Astrocyte (in vitro differentiated cells and primary cell): ENCODE results near the gene FAAH. TPM values are rescaled to one million over a fixed set of nuclear protein-coding genes. Genes with fewer than 3 reads are reported as not detected.

Experiments used
- DNase-seq: peaks from one replicate; pipeline ENCODE4 v3.0.0-alpha.2; 2010; ENCODE audit warnings: low read depth
- FAIRE-seq: peaks from 2 replicates; lab custom pipeline; 2011; peaks lifted over from hg19 to GRCh38; lab: Jason Lieb, UNC
- H2AFZ ChIP-seq: 2 replicates; pipeline ENCODE4 v1.6.0; 2012; ENCODE audit warnings: low read depth, low read length, inconsistent platforms
- H3K27ac ChIP-seq: 2 replicates; pipeline ENCODE4 v1.5.1; 2011; ENCODE audit warnings: low read depth, low read length, inconsistent platforms
- H3K27me3 ChIP-seq: 2 replicates; pipeline ENCODE4 v1.6.0; 2011; ENCODE audit warnings: low read length, inconsistent platforms; ENCODE audit not compliant: insufficient read depth
- H3K36me3 ChIP-seq: 2 replicates; pipeline ENCODE4 v1.5.1; 2011; ENCODE audit warnings: low read length, inconsistent platforms; ENCODE audit not compliant: insufficient read depth
- H3K4me1 ChIP-seq: 2 replicates; pipeline ENCODE4 v1.5.1; 2011; ENCODE audit warnings: low read length, inconsistent platforms; ENCODE audit not compliant: insufficient read depth
- H3K4me2 ChIP-seq: 2 replicates; pipeline ENCODE4 v1.6.0; 2012; ENCODE audit warnings: low read length, inconsistent platforms
- H3K4me3 ChIP-seq: 2 replicates; pipeline ENCODE4 v1.5.1; 2011; ENCODE audit warnings: low read depth, mild to moderate bottlenecking, low read length, inconsistent platforms; ENCODE audit not compliant: insufficient read depth
- H3K79me2 ChIP-seq: 2 replicates; pipeline ENCODE4 v1.6.0; 2012; ENCODE audit warnings: mild to moderate bottlenecking, low read length, inconsistent platforms; ENCODE audit not compliant: insufficient read depth
- H3K9ac ChIP-seq: 2 replicates; pipeline ENCODE4 v1.6.0; 2012; ENCODE audit warnings: mild to moderate bottlenecking, low read length, inconsistent platforms
- H3K9me3 ChIP-seq: 2 replicates; pipeline ENCODE4 v1.5.1; 2012; ENCODE audit warnings: low read depth, mild to moderate bottlenecking, low read length, inconsistent platforms; ENCODE audit not compliant: insufficient read depth
- H4K20me1 ChIP-seq: 2 replicates; pipeline ENCODE4 v1.6.0; 2012; ENCODE audit warnings: low read length, inconsistent platforms; ENCODE audit not compliant: insufficient read depth
- H3K27ac Mint-ChIP-seq: one replicate; pipeline ENCODE4 v1.8.0; 2021; ENCODE audit warnings: mild to moderate bottlenecking, mixed read lengths; ENCODE audit not compliant: unreplicated experiment
- H3K27me3 Mint-ChIP-seq: one replicate; pipeline ENCODE4 v1.8.0; 2021; ENCODE audit warnings: low read depth, mixed read lengths; ENCODE audit not compliant: unreplicated experiment
- H3K36me3 Mint-ChIP-seq: one replicate; pipeline ENCODE4 v1.8.0; 2021; ENCODE audit warnings: low read depth, mixed read lengths; ENCODE audit not compliant: unreplicated experiment
- H3K4me1 Mint-ChIP-seq: one replicate; pipeline ENCODE4 v1.8.0; 2021; ENCODE audit warnings: low read depth, mixed read lengths; ENCODE audit not compliant: unreplicated experiment
- H3K4me3 Mint-ChIP-seq: one replicate; pipeline ENCODE4 v1.8.0; 2021; ENCODE audit warnings: mild to moderate bottlenecking, moderate library complexity, mixed read lengths; ENCODE audit not compliant: unreplicated experiment
- H3K9me3 Mint-ChIP-seq: one replicate; pipeline ENCODE4 v1.8.0; 2021; ENCODE audit warnings: mild to moderate bottlenecking, mixed read lengths; ENCODE audit not compliant: unreplicated experiment
- CTCF ChIP-seq: IDR thresholded peaks from 2 replicates; pipeline ENCODE4 v1.5.1; 2011; ENCODE audit warnings: low read depth, mild to moderate bottlenecking, inconsistent platforms, low read length, moderate library complexity; ENCODE audit not compliant: insufficient read depth
- EZH2 ChIP-seq: IDR thresholded peaks from 2 replicates; pipeline ENCODE4 v1.6.1; 2012; ENCODE audit warnings: mild to moderate bottlenecking, low read length, inconsistent platforms; ENCODE audit not compliant: insufficient read depth
- total RNA-seq: library from RNA; stranded (reverse); gene quantifications from 2 replicates; pipeline ENCODE4 v1.2.1, GENCODE V29; 2021

The FAAH gene
- total RNA-seq, 1 donor from 2014 or later, result 1.9 TPM

GRCh38 chr1:46408356-46409062 is 14.4 kb downstream of the FAAH start:
- no peak overlapping the region for H2AFZ ChIP-seq
- H3K9me3 ChIP-seq, result no peaks in the 10 kb centered on the region
- H3K79me2 ChIP-seq, result no peaks in the 10 kb centered on the region
- TF ChIP-seq EZH2 (no peak), CTCF (no peak)
- Mint-ChIP-seq H3K27ac (no peak overlapping the region), H3K4me3 (no peak overlapping the region), H3K9me3 (no peaks in the 10 kb centered on the region), H3K27me3 (peaks cover 40% of the 10 kb centered on the region), H3K36me3 (peaks cover 3% of the 10 kb centered on the region), H3K4me1 (peaks cover 8% of the 10 kb centered on the region)
- no peak overlapping the region for H3K4me2 ChIP-seq
- H3K4me3 ChIP-seq, result no peak overlapping the region
- no peak overlapping the region for H3K27ac ChIP-seq
- no peaks in the 10 kb centered on the region for H3K36me3 ChIP-seq
- H3K27me3 ChIP-seq, result no peaks in the 10 kb centered on the region
- no peak overlapping the region for H3K9ac ChIP-seq
- FAIRE-seq, result no peak
- H4K20me1 ChIP-seq, result no peaks in the 10 kb centered on the region
- H3K4me1 ChIP-seq, result peaks cover 10% of the 10 kb centered on the region
- no peak for DNase-seq

- Histone ChIP-seq H3K36me3 (no peaks in the 10 kb centered on the region), H3K4me1 (peaks cover 10% of the 10 kb centered on the region), H3K79me2 (no peaks in the 10 kb centered on the region), H3K4me2 (no peak overlapping the region), H3K27ac (no peak overlapping the region), H2AFZ (no peak overlapping the region), H3K9me3 (no peaks in the 10 kb centered on the region), H3K27me3 (no peaks in the 10 kb centered on the region), H4K20me1 (no peaks in the 10 kb centered on the region), H3K9ac (no peak overlapping the region), H3K4me3 (no peak overlapping the region)
- no peaks in the 10 kb centered on the region for H3K9me3 Mint-ChIP-seq
- H3K27ac Mint-ChIP-seq, result no peak overlapping the region
- TF ChIP-seq CTCF (no peak), EZH2 (no peak)
- H3K4me3 Mint-ChIP-seq, result no peak overlapping the region
- peaks cover 8% of the 10 kb centered on the region for H3K4me1 Mint-ChIP-seq
- H3K36me3 Mint-ChIP-seq, result peaks cover 3% of the 10 kb centered on the region
- DNase-seq, result no peak
- H3K27me3 Mint-ChIP-seq, result peaks cover 44% of the 10 kb centered on the region
- FAIRE-seq, result no peak
Observed at GRCh38 chr1:46409063-46409372, 14.9 kb downstream of the FAAH start.

- Mint-ChIP-seq H3K27me3 (peaks cover 50% of the 10 kb centered on the region), H3K4me3 (no peak overlapping the region), H3K27ac (no peak overlapping the region), H3K9me3 (no peaks in the 10 kb centered on the region), H3K4me1 (peaks cover 8% of the 10 kb centered on the region), H3K36me3 (peaks cover 7% of the 10 kb centered on the region)
- FAIRE-seq, result no peak
- Histone ChIP-seq H3K36me3 (no peaks in the 10 kb centered on the region), H3K9me3 (no peaks in the 10 kb centered on the region), H3K4me2 (no peak overlapping the region), H4K20me1 (no peaks in the 10 kb centered on the region), H3K9ac (no peak overlapping the region), H3K27me3 (no peaks in the 10 kb centered on the region), H3K4me3 (no peak overlapping the region), H3K4me1 (peaks cover 10% of the 10 kb centered on the region), H3K79me2 (no peaks in the 10 kb centered on the region), H3K27ac (no peak overlapping the region), H2AFZ (no peak overlapping the region)
- peak; percentile 23 for DNase-seq
- TF ChIP-seq CTCF (no peak), EZH2 (no peak)
Observed at GRCh38 chr1:46410156-46411009, 16.3 kb downstream of the FAAH start.
